MCF 10A (cell line): ENCODE data around the gene STARD9. TPM values are rescaled to one million over a fixed set of nuclear protein-coding genes. Genes with fewer than 3 reads are reported as not detected.

Experiments used
- BruUV-seq: library from RNA; stranded (reverse); fragments of 400-500 nt; replicated peaks from 2 replicates; lab custom pipeline; 2021; lab: Mats Ljungman, UMichigan
- CTCF ChIA-PET: fragments of 300-600 bp; sonication (Branson Sonifier 250); formaldehyde crosslinking; extraction: SDS; loops from one replicate; lab custom pipeline; 2021; ENCODE audit warnings: antibody characterized with exemption, inconsistent platforms; lab: Yijun Ruan, JAX
- POLR2A ChIA-PET: fragments of 300-600, 350-650 bp; sonication (Branson Sonifier 250); formaldehyde crosslinking; extraction: SDS; loops from one replicate; lab custom pipeline; 2020; ENCODE audit warnings: antibody characterized with exemption, inconsistent platforms; lab: Yijun Ruan, JAX
- DNase-seq: peaks from one replicate; pipeline ENCODE4 v3.0.0-alpha.2; 2018; ENCODE audit not compliant: unreplicated experiment
- H3K27ac Mint-ChIP-seq: one replicate; pipeline ENCODE4 v1.8.0; 2022; ENCODE audit warnings: mild to moderate bottlenecking, low read depth, mixed read lengths; ENCODE audit not compliant: unreplicated experiment
- H3K27me3 Mint-ChIP-seq: one replicate; pipeline ENCODE4 v1.8.0; 2022; ENCODE audit warnings: mixed read lengths; ENCODE audit not compliant: insufficient read depth, unreplicated experiment
- H3K36me3 Mint-ChIP-seq: one replicate; pipeline ENCODE4 v1.8.0; 2022; ENCODE audit warnings: mild to moderate bottlenecking, moderate library complexity, mixed read lengths; ENCODE audit not compliant: insufficient read depth, unreplicated experiment
- H3K4me1 Mint-ChIP-seq: one replicate; pipeline ENCODE4 v1.8.0; 2022; ENCODE audit warnings: mixed read lengths; ENCODE audit not compliant: insufficient read depth, unreplicated experiment
- H3K4me3 Mint-ChIP-seq: one replicate; pipeline ENCODE4 v1.8.0; 2022; ENCODE audit warnings: mild to moderate bottlenecking, moderate library complexity, mixed read lengths; ENCODE audit not compliant: unreplicated experiment
- H3K9me3 Mint-ChIP-seq: one replicate; pipeline ENCODE4 v1.8.0; 2022; ENCODE audit warnings: mixed read lengths; ENCODE audit not compliant: unreplicated experiment
- intact Hi-C: fragments of 100-400 bp; cut with micrococcal nuclease; formaldehyde crosslinking; loops from 2 replicates; pipeline ENCODE4 v1.14.1; 2022
- total RNA-seq: library from RNA; stranded (reverse); gene quantifications from 2 replicates; pipeline ENCODE4 v1.2.3, GENCODE V29; 2022
- TF ChIP-seq, protein P1 (sequence below): fragments of 200-600 bp; IDR thresholded peaks from one replicate; pipeline ENCODE4 v1.8.0; 2022; ENCODE audit warnings: antibody characterized with exemption, mild to moderate bottlenecking; ENCODE audit not compliant: unreplicated experiment

Gene STARD9
- total RNA-seq, 1 experiment from 2014 or later, result 2.0 TPM

DNA sequence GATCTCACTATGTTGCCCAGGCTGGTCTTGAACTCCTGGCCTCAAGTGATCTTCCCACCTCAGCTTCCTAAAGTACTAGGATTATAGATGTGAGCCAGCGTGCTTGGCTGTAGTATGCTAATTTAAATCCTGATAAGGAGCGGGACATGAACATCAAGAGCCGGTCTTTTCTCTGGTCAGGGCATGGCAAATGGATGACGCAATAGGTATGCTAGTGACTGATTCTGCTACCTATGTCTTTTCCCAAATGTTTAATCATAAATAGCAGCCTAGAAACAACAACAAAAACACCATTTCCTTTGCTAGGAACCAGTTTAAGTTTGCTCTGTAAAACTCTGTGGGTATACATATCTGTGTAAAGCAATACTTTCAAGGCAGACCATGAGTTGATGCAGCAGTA lies 64.7 kb downstream of the STARD9 start:
- no TSS peak for BruUV-seq
- H3K9me3 Mint-ChIP-seq, result peaks cover 7% of the 10 kb centered on the region
- H3K4me3 Mint-ChIP-seq, result no peak overlapping the region
- no peak for DNase-seq
- ChIA-PET POLR2A (no interaction called here), CTCF (interaction anchor here (0.6 kb wide), 2 partner anchors 52 to 166 kb away, joined by 3 read pairs; no protein-coding TSS in a partner anchor)
- no peaks in the 10 kb centered on the region for H3K27me3 Mint-ChIP-seq
- peaks cover 5% of the 10 kb centered on the region for H3K36me3 Mint-ChIP-seq
- H3K27ac Mint-ChIP-seq, result no peak overlapping the region
- intact Hi-C loops, result no loop called here
- no peaks in the 10 kb centered on the region for H3K4me1 Mint-ChIP-seq
- TF ChIP-seq, protein P1, sequence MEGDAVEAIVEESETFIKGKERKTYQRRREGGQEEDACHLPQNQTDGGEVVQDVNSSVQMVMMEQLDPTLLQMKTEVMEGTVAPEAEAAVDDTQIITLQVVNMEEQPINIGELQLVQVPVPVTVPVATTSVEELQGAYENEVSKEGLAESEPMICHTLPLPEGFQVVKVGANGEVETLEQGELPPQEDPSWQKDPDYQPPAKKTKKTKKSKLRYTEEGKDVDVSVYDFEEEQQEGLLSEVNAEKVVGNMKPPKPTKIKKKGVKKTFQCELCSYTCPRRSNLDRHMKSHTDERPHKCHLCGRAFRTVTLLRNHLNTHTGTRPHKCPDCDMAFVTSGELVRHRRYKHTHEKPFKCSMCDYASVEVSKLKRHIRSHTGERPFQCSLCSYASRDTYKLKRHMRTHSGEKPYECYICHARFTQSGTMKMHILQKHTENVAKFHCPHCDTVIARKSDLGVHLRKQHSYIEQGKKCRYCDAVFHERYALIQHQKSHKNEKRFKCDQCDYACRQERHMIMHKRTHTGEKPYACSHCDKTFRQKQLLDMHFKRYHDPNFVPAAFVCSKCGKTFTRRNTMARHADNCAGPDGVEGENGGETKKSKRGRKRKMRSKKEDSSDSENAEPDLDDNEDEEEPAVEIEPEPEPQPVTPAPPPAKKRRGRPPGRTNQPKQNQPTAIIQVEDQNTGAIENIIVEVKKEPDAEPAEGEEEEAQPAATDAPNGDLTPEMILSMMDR, result no peak

DNA sequence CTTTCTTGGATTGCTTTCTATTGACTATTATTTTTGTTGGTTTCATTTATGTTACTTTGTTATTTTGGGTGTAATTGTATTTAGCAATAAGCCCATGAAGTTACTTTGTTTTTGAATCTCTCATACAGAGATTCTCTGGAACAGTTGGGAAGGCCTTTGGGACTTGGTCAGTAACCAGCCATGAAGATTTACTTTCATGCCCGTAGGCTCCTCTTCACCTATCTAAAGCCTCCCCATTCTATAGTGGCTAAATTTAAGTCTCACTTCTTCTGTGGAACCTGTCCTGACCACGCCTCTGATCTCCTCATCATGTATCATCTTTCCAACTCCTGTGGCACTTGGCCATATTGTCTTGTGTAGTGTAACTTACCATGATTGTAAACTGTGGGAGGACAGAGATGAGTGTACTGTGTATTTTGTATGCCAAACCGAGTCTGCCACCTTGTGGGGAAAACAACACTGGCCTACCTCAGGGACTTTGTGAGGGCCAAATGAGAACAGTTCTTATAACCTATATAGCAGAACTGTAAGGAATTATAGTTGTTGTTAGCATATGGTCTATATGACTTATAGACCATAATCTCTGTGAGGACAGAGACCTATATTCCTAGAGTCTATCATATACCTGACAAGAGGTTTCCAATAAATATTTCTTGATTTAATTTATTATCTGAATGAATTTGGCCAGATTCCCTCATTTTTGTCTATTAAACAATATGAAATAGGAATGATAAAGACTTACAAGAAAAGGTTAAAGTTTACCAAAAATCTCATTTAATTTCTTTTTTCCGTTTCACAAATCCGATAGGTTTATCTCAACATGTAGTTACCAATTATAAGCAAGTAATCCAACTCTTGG lies 75.0 kb downstream of the STARD9 start:
- Mint-ChIP-seq H3K9me3 (no peaks in the 10 kb centered on the region), H3K4me3 (no peak overlapping the region), H3K27ac (no peak overlapping the region), H3K27me3 (no peaks in the 10 kb centered on the region), H3K36me3 (no peaks in the 10 kb centered on the region), H3K4me1 (peaks cover 6% of the 10 kb centered on the region)
- ChIA-PET CTCF (interaction anchor here (0.6 to 1.7 kb wide), 12 partner anchors 11 to 1466 kb away, joined by 3 to 7 read pairs (median 4); partner anchors contain the start of gene SNAP23), POLR2A (no interaction called here)
- peak; percentile 88 for DNase-seq
- TF ChIP-seq, protein P1, result peak; percentile 72
- intact Hi-C loops, result loop anchor here (1.0 to 10.0 kb wide), 6 partner anchors 76 to 583 kb away; partner anchors contain the start of genes GANC, HAUS2, LRRC57 and SNAP23
- BruUV-seq, result no TSS peak

DNA sequence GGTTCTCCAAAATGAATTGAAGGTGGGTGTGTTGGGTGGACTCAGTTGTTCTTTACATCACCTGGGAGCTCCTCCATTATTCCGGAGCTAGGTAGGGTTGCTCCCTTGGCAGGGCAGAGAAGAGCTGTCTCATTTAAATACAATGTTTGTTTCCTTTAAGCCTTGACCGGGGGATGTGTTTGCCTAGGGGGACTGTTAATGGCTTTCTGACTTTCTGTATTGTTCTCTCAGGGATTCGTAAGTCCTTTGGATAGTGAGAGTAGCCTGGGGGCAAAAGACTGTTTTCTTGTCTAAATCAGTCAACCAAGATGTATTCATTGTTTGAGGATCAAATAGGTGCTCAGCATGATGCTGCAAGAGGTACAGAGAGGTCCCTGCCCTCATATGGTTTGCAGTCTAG lies 90.4 kb downstream of the STARD9 start:
- TF ChIP-seq, protein P1, result no peak
- ChIA-PET CTCF (interaction anchor here (0.8 kb wide), 1 partner anchor 538 kb away, joined by 4 read pairs; no protein-coding TSS in a partner anchor), POLR2A (interaction anchor here (0.6 kb wide), 1 partner anchor 285 kb away, joined by 3 read pairs; no protein-coding TSS in a partner anchor)
- H3K27me3 Mint-ChIP-seq, result no peaks in the 10 kb centered on the region
- H3K4me3 Mint-ChIP-seq, result no peak overlapping the region
- intact Hi-C loops, result no loop called here
- no peaks in the 10 kb centered on the region for H3K9me3 Mint-ChIP-seq
- peaks cover 4% of the 10 kb centered on the region for H3K4me1 Mint-ChIP-seq
- H3K27ac Mint-ChIP-seq, result no peak overlapping the region
- BruUV-seq, result no TSS peak
- H3K36me3 Mint-ChIP-seq, result peaks cover 5% of the 10 kb centered on the region
- no peak for DNase-seq

DNA sequence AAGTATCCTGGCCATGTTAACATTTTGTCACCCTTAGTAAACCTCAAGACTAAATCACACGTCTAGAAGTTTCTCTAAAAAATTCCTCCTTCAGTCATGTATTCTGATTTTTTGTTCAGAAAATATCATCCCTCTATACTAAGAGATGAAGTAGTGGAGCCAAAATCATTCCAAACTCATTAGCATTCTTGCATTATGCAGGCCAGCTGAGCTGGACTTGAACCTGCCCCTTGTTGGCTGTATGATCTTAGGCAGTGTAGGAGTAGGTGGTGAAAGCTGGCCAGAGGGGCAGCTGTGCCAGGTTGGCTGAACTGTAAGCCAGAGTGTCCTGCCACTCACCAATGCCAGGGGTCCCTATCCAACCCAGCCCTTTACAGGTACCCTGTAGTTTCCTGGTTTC lies 92.4 kb downstream of the STARD9 start:
- no peak overlapping the region for H3K27ac Mint-ChIP-seq
- CTCF ChIA-PET, result interaction anchor here (0.6 kb wide), 1 partner anchor 1632 kb away, joined by 3 read pairs; no protein-coding TSS in a partner anchor
- no peak for DNase-seq
- no peak overlapping the region for H3K4me3 Mint-ChIP-seq
- H3K9me3 Mint-ChIP-seq, result no peaks in the 10 kb centered on the region
- intact Hi-C loops, result no loop called here
- POLR2A ChIA-PET, result no interaction called here
- H3K36me3 Mint-ChIP-seq, result peaks cover 5% of the 10 kb centered on the region
- no peaks in the 10 kb centered on the region for H3K27me3 Mint-ChIP-seq
- TF ChIP-seq, protein P1, result no peak
- peaks cover 16% of the 10 kb centered on the region for H3K4me1 Mint-ChIP-seq
- no TSS peak for BruUV-seq
